ENCODE results near the gene DDB1.

The DDB1 gene

DNA sequence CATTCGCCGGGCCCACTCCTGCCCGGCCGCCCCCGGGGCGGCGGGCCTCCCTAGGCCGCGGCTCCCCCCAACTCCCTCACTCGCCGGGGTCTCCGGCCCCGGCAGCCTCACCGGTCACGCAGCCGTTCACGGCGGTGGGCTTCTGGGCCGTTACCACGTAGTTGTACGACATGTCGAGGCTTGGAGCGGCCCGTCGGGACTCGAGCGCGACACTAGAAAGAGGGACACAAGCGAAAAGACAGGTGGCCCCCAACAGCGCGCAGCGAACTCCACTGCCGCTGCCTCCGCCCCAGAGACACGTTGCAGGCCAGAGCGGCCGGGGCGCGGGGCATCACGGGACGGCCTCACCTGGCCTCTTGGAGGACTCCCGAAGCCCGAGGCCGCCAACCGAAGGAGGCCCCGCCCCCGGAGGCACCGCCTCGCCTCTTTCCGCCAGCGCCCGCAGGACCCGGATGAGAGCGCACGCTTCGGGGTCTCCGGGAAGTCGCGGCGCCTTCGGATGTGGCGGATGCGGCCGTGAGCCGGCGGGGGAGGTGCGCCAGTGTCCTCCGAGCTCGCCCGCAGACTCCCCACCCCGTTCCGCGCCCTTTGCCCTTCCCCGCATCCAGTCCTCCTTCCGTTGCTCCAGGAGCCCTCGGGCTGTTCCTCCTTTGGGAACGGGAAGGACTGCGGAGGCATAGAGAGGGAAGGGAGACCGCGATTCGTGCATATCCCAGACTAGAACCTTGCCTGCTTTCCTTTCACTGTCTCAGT is at the start of gene DDB1, which contains the start of gene TKFC:
Gene DDB1, minus strand, starts transcription at position 309 of the 753 bp plus-strand sequence. Its CDS starts 137 bp downstream, at position 172.
Gene TKFC, plus strand, starts transcription at position 432 of the 753 bp plus-strand sequence. CDS start 1,501 bp downstream, outside the sequence.
- no peaks in the 10 kb centered on the region for H3K9me3 ChIP-seq (ENCODE audit: control insufficient read depth, low read length)
- no peaks in the 10 kb centered on the region for H3K27me3 ChIP-seq (replicated peaks; ENCODE audit: control insufficient read depth, insufficient read depth, low read length)
- peak; percentile 97 for DNase-seq (ENCODE audit: low read depth)
- peak within 1 kb of the TSS; percentile 98 for H3K9ac ChIP-seq (ENCODE audit: low read length)
- H3K4me3 ChIP-seq (ENCODE audit: low read length): peak within 1 kb of the TSS; percentile 94
- H3K36me3 ChIP-seq (ENCODE audit: control insufficient read depth, insufficient read depth, low read length, severe bottlenecking): peaks cover 18% of the 10 kb centered on the region
- H3K4me1 ChIP-seq (ENCODE audit: control insufficient read depth, insufficient read depth, low read length): peaks cover 41% of the 10 kb centered on the region

DNA sequence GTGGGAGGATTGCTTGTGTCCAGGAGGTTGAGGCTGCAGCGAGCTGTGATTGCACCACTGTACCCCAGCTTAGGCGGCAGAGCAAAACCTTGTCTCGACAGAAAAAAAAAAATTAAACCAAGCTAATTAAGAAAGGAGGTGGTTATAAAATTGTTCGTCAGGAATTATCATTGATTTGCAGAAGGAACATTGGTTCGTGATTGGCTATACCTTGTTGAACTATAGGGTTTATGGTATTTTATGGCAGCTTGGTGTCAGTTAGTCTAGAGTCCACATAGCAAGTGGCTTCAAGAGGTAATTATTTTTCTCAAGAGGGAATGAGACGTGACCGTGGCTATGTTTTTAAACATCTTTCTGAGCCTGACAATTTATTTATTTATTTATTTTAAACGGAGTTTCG is 48.0 kb upstream of the DDB1 start:
- Histone ChIP-seq H3K9ac (ENCODE audit: low read length) (no peak overlapping the region), H3K36me3 (ENCODE audit: control insufficient read depth, insufficient read depth, low read length, severe bottlenecking) (peaks cover 10% of the 10 kb centered on the region), H3K9me3 (ENCODE audit: control insufficient read depth, low read length) (no peaks in the 10 kb centered on the region), H3K4me3 (ENCODE audit: low read length) (no peak overlapping the region), H3K27me3 (replicated peaks; ENCODE audit: control insufficient read depth, insufficient read depth, low read length) (no peaks in the 10 kb centered on the region), H3K4me1 (ENCODE audit: control insufficient read depth, insufficient read depth, low read length) (peaks cover 22% of the 10 kb centered on the region)
- no peak for DNase-seq (ENCODE audit: low read depth)

DNA sequence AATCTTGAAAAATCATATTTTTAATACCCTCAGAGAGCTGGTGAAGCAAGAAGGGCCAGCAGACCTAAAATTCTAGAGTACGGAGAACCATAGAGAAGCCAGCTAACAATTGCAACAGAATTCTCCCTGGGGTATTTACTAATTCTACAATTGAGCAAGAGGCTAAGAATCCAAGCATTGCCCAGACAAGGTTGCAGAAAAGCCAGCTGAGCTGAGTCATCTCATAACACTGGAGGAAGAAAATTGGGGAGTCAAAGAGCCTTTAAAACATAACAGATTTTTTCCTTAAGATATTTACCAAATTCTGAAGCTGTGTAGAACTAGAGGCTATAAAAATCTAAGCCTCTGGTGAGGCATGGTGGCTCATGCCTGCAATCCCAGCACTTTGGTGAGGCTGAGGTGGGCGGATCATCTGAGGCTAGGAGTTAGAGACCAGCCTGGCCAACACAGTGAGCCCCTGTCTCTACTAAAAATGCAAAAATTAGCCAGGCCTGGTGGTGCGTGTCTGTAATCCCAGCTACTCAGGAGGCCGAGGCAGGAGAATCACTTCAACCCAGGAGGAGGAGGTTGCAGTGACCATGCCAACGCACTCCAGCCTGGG is 45.9 kb upstream of the DDB1 start:
- Histone ChIP-seq H3K9me3 (ENCODE audit: control insufficient read depth, low read length) (no peaks in the 10 kb centered on the region), H3K9ac (ENCODE audit: low read length) (peak overlapping the region; percentile 81), H3K27me3 (replicated peaks; ENCODE audit: control insufficient read depth, insufficient read depth, low read length) (no peaks in the 10 kb centered on the region), H3K36me3 (ENCODE audit: control insufficient read depth, insufficient read depth, low read length, severe bottlenecking) (peaks cover 22% of the 10 kb centered on the region), H3K4me3 (ENCODE audit: low read length) (peak overlapping the region; percentile 56), H3K4me1 (ENCODE audit: control insufficient read depth, insufficient read depth, low read length) (peaks cover 22% of the 10 kb centered on the region)
- peak; percentile 99 for DNase-seq (ENCODE audit: low read depth)

DNA sequence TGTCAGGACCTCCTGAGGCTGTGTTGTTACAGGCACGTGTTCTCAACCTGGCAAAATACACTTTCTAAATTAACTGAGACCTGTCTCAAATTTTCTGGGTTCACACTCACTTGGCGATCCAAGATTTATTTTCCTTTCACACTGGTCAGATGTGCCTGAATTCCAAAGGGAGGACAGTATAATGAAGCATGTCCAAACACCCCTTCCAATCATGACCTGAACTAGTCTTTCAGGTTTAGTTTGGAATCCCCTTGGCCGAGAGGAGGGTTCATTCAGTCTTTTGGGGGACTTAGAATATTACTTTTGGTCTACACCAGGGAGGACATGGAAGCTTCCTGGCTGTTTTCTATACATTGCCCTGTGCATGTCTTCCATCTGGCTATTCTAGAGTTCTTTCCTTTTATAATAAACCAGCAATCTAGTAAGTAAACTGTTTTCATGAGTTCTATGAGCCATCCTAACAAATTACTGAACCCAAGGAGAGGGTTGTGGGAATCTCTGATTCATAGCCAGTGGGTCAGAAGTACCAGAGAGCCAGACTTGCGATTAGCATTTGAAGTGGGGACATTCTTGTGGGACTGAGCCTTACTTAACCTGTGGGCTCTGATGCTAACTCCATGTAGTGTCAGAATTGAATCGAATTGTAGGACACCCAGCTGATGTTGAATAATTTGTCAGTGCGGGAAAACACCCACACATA is 44.7 kb upstream of the DDB1 start:
- DNase-seq (ENCODE audit: low read depth): peak; percentile 35
- H3K9me3 ChIP-seq (ENCODE audit: control insufficient read depth, low read length): peaks cover 3% of the 10 kb centered on the region
- H3K36me3 ChIP-seq (ENCODE audit: control insufficient read depth, insufficient read depth, low read length, severe bottlenecking): peaks cover 22% of the 10 kb centered on the region
- H3K4me1 ChIP-seq (ENCODE audit: control insufficient read depth, insufficient read depth, low read length): peaks cover 22% of the 10 kb centered on the region
- H3K9ac ChIP-seq (ENCODE audit: low read length): peak overlapping the region; percentile 33
- no peak overlapping the region for H3K4me3 ChIP-seq (ENCODE audit: low read length)
- H3K27me3 ChIP-seq (replicated peaks; ENCODE audit: control insufficient read depth, insufficient read depth, low read length): no peaks in the 10 kb centered on the region

DNA sequence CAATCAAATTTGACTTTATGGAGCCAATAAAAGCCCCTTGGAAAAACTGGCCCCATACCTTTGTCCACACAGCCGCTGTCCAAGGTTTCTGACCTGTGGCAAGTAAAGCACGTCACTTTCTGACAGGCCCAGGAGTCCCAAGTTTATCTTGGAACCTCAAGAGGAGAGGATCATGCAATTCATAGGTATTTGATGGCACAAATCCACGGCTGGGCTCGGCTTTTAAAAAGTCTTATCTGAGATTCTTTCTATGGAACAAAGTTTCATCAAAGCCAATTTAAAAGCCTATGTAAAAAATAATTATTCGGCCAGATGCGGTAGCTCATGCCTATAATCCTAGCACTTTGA is 42.8 kb upstream of the DDB1 start:
- peaks cover 22% of the 10 kb centered on the region for H3K4me1 ChIP-seq (ENCODE audit: control insufficient read depth, insufficient read depth, low read length)
- no peak overlapping the region for H3K9ac ChIP-seq (ENCODE audit: low read length)
- peaks cover 25% of the 10 kb centered on the region for H3K36me3 ChIP-seq (ENCODE audit: control insufficient read depth, insufficient read depth, low read length, severe bottlenecking)
- no peak for DNase-seq (ENCODE audit: low read depth)
- no peaks in the 10 kb centered on the region for H3K27me3 ChIP-seq (replicated peaks; ENCODE audit: control insufficient read depth, insufficient read depth, low read length)
- peaks cover 4% of the 10 kb centered on the region for H3K9me3 ChIP-seq (ENCODE audit: control insufficient read depth, low read length)
- no peak overlapping the region for H3K4me3 ChIP-seq (ENCODE audit: low read length)

DNA sequence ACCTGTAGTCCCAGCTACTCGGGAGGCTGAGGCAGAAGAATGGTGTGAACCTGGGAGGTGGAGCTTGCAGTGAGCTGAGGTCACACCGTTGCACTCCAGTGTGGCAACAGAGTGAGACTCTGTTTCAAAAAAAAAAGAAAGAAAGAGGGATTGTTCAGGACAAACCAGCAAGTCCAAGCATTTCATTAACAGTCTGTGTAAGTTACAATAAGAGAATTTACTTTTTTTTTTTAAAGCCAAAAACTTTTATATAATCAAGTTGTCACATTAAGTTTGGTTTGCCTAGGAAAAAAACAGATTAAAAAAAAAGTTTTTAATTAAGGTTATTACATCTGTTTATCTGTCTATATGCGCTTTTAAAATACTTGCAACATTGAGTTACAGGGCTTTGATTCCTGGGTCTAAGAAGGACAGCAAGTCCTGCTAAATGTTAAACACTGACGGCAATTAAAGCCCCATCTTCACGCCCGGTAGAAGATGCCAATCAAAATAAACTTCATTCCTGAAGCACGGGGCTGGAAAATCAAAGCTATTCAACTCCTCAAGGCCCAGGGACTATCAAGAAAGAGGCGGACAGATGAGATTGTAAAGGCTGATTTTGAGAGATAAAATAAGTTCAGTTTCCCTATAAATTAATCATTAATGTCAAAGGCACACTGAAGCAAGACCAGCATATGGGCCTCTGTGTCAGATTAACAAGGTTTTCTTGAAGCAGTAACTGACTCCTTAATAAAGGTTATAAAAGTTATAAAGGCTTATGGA is 39.9 kb upstream of the DDB1 start:
- no peak overlapping the region for H3K9ac ChIP-seq (ENCODE audit: low read length)
- no peak for DNase-seq (ENCODE audit: low read depth)
- H3K4me3 ChIP-seq (ENCODE audit: low read length): no peak overlapping the region
- H3K27me3 ChIP-seq (replicated peaks; ENCODE audit: control insufficient read depth, insufficient read depth, low read length): no peaks in the 10 kb centered on the region
- peaks cover 4% of the 10 kb centered on the region for H3K9me3 ChIP-seq (ENCODE audit: control insufficient read depth, low read length)
- H3K36me3 ChIP-seq (ENCODE audit: control insufficient read depth, insufficient read depth, low read length, severe bottlenecking): peaks cover 36% of the 10 kb centered on the region
- H3K4me1 ChIP-seq (ENCODE audit: control insufficient read depth, insufficient read depth, low read length): peaks cover 25% of the 10 kb centered on the region

DNA sequence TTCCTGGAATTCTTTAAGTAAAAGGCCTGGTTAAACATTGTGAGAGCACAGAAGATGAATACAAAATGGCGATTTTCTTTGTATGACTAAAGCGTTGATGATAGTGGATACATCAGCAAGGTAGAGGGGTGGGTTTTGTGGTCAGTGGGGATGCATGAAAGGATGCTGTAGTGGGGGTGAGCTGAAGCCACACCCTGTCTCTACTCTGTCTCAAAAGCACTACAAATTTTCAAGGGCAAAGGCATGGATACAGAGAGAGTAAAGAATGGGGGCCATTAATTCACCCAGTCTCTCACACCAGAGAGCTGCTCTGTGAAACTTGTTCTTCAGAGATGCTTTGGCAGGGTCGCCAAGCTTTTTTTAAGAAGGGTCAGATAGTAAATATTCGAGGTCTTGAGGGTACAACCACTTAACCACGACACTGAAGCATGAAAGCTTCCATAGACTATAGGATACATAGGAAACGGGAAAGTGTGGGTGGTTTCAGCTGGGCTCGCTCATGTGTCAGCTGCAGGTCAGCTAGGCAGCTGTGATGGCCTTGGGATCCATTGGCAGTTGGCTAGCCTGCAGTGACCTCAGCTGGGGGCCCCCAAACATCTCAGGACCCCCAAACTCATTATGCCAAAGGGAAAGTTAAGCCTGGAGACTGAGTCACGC is 37.6 kb upstream of the DDB1 start:
- peaks cover 33% of the 10 kb centered on the region for H3K4me1 ChIP-seq (ENCODE audit: control insufficient read depth, insufficient read depth, low read length)
- DNase-seq (ENCODE audit: low read depth): no peak
- H3K9ac ChIP-seq (ENCODE audit: low read length): peak overlapping the region; percentile 29
- H3K4me3 ChIP-seq (ENCODE audit: low read length): peak overlapping the region; percentile 9
- H3K27me3 ChIP-seq (replicated peaks; ENCODE audit: control insufficient read depth, insufficient read depth, low read length): no peaks in the 10 kb centered on the region
- peaks cover 45% of the 10 kb centered on the region for H3K36me3 ChIP-seq (ENCODE audit: control insufficient read depth, insufficient read depth, low read length, severe bottlenecking)
- peaks cover 4% of the 10 kb centered on the region for H3K9me3 ChIP-seq (ENCODE audit: control insufficient read depth, low read length)

DNA sequence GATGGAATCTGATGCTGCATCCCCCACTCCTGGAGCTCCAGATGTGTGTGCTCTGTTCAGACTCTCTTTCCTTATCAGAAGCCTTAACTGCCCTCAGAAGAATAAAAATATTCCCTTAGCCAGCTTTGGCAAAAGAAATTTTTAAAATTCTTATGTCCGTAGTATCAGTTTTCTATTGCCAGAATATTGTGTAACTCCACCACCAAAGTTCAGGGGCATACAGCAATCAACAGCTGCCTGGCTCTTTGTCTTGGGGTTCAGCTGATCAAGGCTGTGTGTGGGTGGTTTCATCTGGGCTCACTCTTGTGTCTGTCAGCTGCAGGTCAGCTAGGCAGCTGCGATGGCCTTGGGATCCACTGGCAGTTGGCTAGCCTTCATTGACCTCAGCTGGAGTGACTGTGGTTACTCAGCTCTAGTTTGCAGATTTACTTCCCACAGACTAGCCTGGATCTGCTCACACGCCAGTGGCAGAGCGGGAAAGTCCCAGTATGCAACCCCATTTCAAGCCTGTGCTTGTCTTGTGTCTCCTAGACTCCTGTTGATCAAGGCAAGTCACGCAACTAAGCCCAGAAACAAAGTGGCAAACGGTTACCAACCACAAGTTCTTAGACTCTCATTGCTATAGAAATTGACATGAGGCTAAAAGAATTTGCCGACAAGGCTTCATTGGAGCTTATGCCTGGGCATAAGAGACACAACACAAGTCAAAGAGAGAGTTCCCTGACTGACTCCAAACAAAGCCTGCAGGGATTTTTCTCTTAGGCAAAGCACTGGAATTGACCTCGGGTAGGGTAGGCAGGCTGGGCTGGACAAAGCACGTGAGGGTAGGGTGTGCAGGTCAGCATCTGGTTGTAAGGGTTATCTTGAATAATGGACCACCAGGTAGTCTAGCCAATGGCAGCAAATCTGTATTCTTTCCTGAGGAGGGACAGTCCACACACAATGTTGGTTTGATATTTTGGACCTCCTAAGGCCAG is 36.8 kb upstream of the DDB1 start:
- peaks cover 42% of the 10 kb centered on the region for H3K36me3 ChIP-seq (ENCODE audit: control insufficient read depth, insufficient read depth, low read length, severe bottlenecking)

DNA sequence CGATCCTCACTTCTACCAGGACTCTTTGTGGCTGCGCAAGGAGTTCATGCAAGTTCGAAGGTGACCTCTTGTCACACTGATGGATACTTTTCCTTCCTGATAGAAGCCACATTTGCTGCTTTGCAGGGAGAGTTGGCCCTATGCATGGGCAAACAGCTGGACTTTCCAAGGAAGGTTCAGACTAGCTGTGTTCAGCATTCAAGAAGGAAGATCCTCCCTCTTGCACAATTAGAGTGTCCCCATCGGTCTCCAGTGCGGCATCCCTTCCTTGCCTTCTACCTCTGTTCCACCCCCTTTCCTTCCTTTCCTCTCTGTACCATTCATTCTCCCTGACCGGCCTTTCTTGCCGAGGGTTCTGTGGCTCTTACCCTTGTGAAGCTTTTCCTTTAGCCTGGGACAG is 35.7 kb upstream of the DDB1 start:
- H3K9ac ChIP-seq (ENCODE audit: low read length): no peak overlapping the region
- H3K4me3 ChIP-seq (ENCODE audit: low read length): peak overlapping the region; percentile 54
- H3K36me3 ChIP-seq (ENCODE audit: control insufficient read depth, insufficient read depth, low read length, severe bottlenecking): peaks cover 49% of the 10 kb centered on the region
- H3K9me3 ChIP-seq (ENCODE audit: control insufficient read depth, low read length): peaks cover 4% of the 10 kb centered on the region
- no peak for DNase-seq (ENCODE audit: low read depth)
- H3K4me1 ChIP-seq (ENCODE audit: control insufficient read depth, insufficient read depth, low read length): peaks cover 33% of the 10 kb centered on the region
- H3K27me3 ChIP-seq (replicated peaks; ENCODE audit: control insufficient read depth, insufficient read depth, low read length): no peaks in the 10 kb centered on the region

More for the DNA sequence above, 36.8 kb upstream of the DDB1 start:
- DNase-seq (ENCODE audit: low read depth): peak; percentile 61
- Histone ChIP-seq H3K4me3 (ENCODE audit: low read length) (peak overlapping the region; percentile 9), H3K9ac (ENCODE audit: low read length) (peak overlapping the region; percentile 29), H3K4me1 (ENCODE audit: control insufficient read depth, insufficient read depth, low read length) (peaks cover 33% of the 10 kb centered on the region), H3K9me3 (ENCODE audit: control insufficient read depth, low read length) (peaks cover 4% of the 10 kb centered on the region), H3K27me3 (replicated peaks; ENCODE audit: control insufficient read depth, insufficient read depth, low read length) (no peaks in the 10 kb centered on the region)

DNA sequence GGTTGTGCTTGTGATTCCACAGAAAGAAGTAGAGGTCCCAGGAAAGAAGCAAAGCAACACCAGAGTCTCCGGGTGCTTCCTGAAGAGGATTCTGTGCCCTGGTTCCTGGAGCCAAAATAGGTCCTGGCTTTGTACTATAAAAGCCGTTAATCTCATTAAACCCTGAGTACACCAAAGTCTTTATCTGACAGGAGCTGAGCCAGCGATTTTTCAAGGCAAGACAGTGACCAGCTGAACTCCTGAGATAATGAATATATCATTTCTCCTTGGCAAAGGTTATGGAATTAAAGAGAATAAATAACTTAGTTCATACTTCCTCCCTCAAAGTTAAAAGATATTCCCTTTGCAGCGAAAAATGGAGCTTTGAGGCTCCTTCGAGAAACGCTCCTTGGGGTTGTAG is 34.5 kb upstream of the DDB1 start:
- no peak overlapping the region for H3K4me3 ChIP-seq (ENCODE audit: low read length)
- H3K9ac ChIP-seq (ENCODE audit: low read length): no peak overlapping the region
- DNase-seq (ENCODE audit: low read depth): no peak
- H3K27me3 ChIP-seq (replicated peaks; ENCODE audit: control insufficient read depth, insufficient read depth, low read length): no peaks in the 10 kb centered on the region
- no peaks in the 10 kb centered on the region for H3K9me3 ChIP-seq (ENCODE audit: control insufficient read depth, low read length)
- H3K4me1 ChIP-seq (ENCODE audit: control insufficient read depth, insufficient read depth, low read length): peaks cover 40% of the 10 kb centered on the region
- H3K36me3 ChIP-seq (ENCODE audit: control insufficient read depth, insufficient read depth, low read length, severe bottlenecking): peaks cover 47% of the 10 kb centered on the region

Measured in adipocyte (in vitro differentiated cells).